ENCODE results near the gene SPTB. TPM values are rescaled to one million over a fixed set of nuclear protein-coding genes. Genes with fewer than 3 reads are reported as not detected.

SPTB gene
- total and polyA plus RNA-seq, 9 of the 15 experiments (the other 6 are each of a cell fraction or from before 2014, with no cell fraction given): 0.21 to 45.9 (median 11.7) TPM

GRCh38 chr14:64762044-64763034 lies 117.4 kb downstream of the SPTB start:
- H3K9me3 ChIP-seq (replicated peaks; ENCODE audit: control insufficient read depth, insufficient read depth, low read depth, low read length): no peaks in the 10 kb centered on the region
- ChIA-PET POLR2A (interaction anchor here (0.6 to 1.5 kb wide), 4 partner anchors 10 to 407 kb away, joined by 3 to 16 read pairs (median 4); no protein-coding TSS in a partner anchor), CTCF (ENCODE audit: low intra/inter-chr PET ratio) (no interaction called here)
- peaks cover 7% of the 10 kb centered on the region for H3K9me1 ChIP-seq (ENCODE audit: control insufficient read depth, insufficient read depth, low read length)
- H3K27ac ChIP-seq (ENCODE audit: extremely low read depth, low read depth, low read length): no peak overlapping the region
- H2AFZ ChIP-seq (ENCODE audit: low read depth, low read length): no peak overlapping the region
- H3K36me3 ChIP-seq (ENCODE audit: control insufficient read depth, insufficient read depth, low read length): peaks cover 23% of the 10 kb centered on the region
- FAIRE-seq (peak; percentile 83), ATAC-seq (peak; percentile 70), DNase-seq (ENCODE audit: extremely low read depth in 1 of 4, low spot score in 3 of 4) (peak; percentile 72 to 83 (median 76))
- H4K20me1 ChIP-seq (replicated peaks; ENCODE audit: control insufficient read depth, insufficient read depth, low read length): peaks cover 24% of the 10 kb centered on the region
- in situ Hi-C loops (cut with MboI) (no loop called here), intact Hi-C loops (cut with micrococcal nuclease) (loop anchor here (5.0 kb wide), 2 partner anchors 90 to 130 kb away; no protein-coding TSS in a partner anchor)
- peak overlapping the region in 1 of 2 experiments; percentile 36; a peak in 2 of 4 replicates for H3K9ac ChIP-seq (ENCODE audit: insufficient read depth in 1 of 2, low read depth in 2 of 2, low read length in 2 of 2)
- peak overlapping the region; percentile 18; the same call in 1 of the 2 replicates for H3K4me2 ChIP-seq (ENCODE audit: insufficient read depth, low read length)
- peaks cover 0 to 7% of the 10 kb centered on the region in 2 experiments; a peak in 2 of 5 replicates for H3K27me3 ChIP-seq (ENCODE audit: control insufficient read depth in 2 of 2, insufficient read depth in 2 of 2, low read length in 2 of 2)
- H3K79me2 ChIP-seq (ENCODE audit: control insufficient read depth, insufficient read depth, low read length): no peaks in the 10 kb centered on the region
- 16% methylated on average over 18 of the region's 19 CpGs for WGBS (ENCODE audit: insufficient coverage, low coverage, missing lambda C conversion rate)
- H3K4me1 ChIP-seq (replicated peaks in 1 of 2; ENCODE audit: control insufficient read depth in 2 of 2, insufficient read depth in 2 of 2, low read length in 2 of 2): peaks cover 12 to 30% of the 10 kb centered on the region in 2 experiments; a peak in 4 of 5 replicates
- H3K4me3 ChIP-seq: no peak overlapping the region
- no TSS peak for BruUV-seq (replicated peaks)
- 0 out of 2 replicates have a peak, but pooled peaks have one; percentile 14 for TF ChIP-seq TCF3 (CRISPR knock-in tag; IDR thresholded peaks at IDR 0.05)
- TF ChIP-seq NCOA1 (IDR thresholded peaks at IDR 0.05; ENCODE audit: low read depth): no peak
- no peak for TF ChIP-seq IFI16 (CRISPR knock-in tag; IDR thresholded peaks at IDR 0.05)
- TF ChIP-seq TRIM24 (IDR thresholded peaks at IDR 0.05): no peak
- peak; percentile 55 for TF ChIP-seq CBFA2T2 (conservative IDR thresholded peaks at IDR 0.05)
- no peak for TF ChIP-seq TRIM28 (IDR thresholded peaks at IDR 0.05)
- TF ChIP-seq HINFP (tag; conservative IDR thresholded peaks at IDR 0.05; ENCODE audit: low read depth): no peak
- no peak for TF ChIP-seq ZMIZ1 (IDR thresholded peaks at IDR 0.05; ENCODE audit: low read depth in 2 of 2, low read length in 2 of 2)
- peak; percentile 52 for TF ChIP-seq SMAD1 (IDR thresholded peaks at IDR 0.05; ENCODE audit: low read depth, low read length, partially characterized antibody)
- no peak for TF ChIP-seq ZNF609 (CRISPR knock-in tag; IDR thresholded peaks at IDR 0.05; ENCODE audit: borderline replicate concordance)
- 0 out of 2 replicates have a peak, but pooled peaks have one; percentile 31 for TF ChIP-seq SUPT5H (IDR thresholded peaks at IDR 0.05)

Measured in K562 (cell line).